Daoy (cell line): ENCODE data around the gene BMP2K. TPM values are rescaled to one million over a fixed set of nuclear protein-coding genes. Genes with fewer than 3 reads are reported as not detected.
A peak's percentile ranks its signal among the peaks of the same experiment; 100 is the strongest.

Experiments
- DNase-seq: peaks from one replicate; pipeline ENCODE4 v3.0.0-alpha.2; 2015; ENCODE audit warnings: low read depth
- total RNA-seq: library from RNA; depleted of rRNA; stranded (reverse); fragments of >200 nt; shearing (Covaris generic); gene quantifications from 2 replicates; pipeline ENCODE4 v1.2.3, GENCODE V29; 2014

The BMP2K gene
- total RNA-seq, 1 experiment from 2014 or later: 9.4 TPM

GRCh38 chr4:78764498-78764961 is 11.6 kb upstream of the BMP2K start:
- DNase-seq: peak; percentile 13

- no peak for DNase-seq
Observed at GRCh38 chr4:78765432-78766006, 10.6 kb upstream of the BMP2K start.

GRCh38 chr4:78766026-78766425 is 10.1 kb upstream of the BMP2K start:
- DNase-seq: no peak

GRCh38 chr4:78766650-78767049 is 9.5 kb upstream of the BMP2K start:
- no peak for DNase-seq

- DNase-seq: no peak
Observed at GRCh38 chr4:78767350-78767749, 8.8 kb upstream of the BMP2K start.

DNA sequence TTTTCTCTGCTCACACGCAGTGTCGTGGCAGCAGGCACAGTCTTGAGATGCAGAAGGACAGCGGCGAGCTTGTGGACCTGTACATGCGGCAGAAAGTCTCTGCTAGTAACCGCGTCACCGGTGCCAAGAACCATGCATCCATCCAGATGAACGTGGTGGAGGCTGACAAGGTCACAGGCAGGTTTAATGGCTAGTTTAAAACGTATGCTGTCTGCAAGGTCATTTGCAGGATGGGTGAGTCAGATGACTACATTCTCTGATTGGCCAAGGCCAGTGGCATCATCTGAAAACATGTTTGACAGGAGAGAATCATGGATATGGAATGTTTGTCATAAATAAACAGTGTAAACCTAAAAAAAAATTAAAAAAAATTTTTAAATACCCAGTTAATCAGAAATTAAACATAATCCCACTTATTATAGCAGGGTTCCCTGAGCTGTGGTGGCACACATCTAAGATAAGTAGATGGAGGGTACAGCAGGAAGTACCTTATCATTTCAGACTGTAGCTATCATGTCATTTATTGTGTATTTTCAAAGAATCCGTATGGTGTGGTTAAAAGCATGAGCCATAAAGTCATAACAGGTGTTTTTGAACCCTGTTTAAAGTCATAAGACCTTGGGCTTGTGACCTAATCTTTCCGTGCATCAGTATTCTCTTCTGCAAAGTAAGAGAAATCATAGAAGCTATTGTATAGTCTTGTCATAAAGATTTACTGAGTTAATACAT is 7.5 kb upstream of the BMP2K start:
- DNase-seq: no peak

- no peak for DNase-seq
Observed at GRCh38 chr4:78770091-78770642, 6.0 kb upstream of the BMP2K start.

GRCh38 chr4:78772526-78773091 is 3.5 kb upstream of the BMP2K start:
- no peak for DNase-seq

- DNase-seq: no peak
Observed at GRCh38 chr4:78774417-78774816, 1.7 kb upstream of the BMP2K start.

GRCh38 chr4:78775303-78776078 is 659 bp upstream of the BMP2K start:
- peak; percentile 80 for DNase-seq

- peak; percentile 65 for DNase-seq
Observed at GRCh38 chr4:78776729-78777575, 802 bp downstream of the BMP2K start.

DNA sequence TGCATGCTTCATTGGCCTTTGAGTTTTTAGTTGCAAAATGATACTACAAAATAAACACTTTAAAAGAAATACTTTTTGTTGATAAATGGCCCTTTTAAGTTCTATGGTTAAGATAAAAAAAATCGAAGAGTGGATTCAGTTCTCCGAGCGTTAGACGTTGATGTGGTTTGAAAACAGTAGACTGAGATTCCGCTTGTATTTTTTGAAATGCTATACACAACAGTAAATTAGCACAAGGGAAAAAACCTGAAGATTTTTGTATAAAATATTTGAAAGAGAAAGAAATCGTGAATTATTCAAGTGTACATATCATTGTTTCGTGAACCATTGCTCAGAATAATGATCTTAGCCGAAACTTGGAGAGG is 1.4 kb downstream of the BMP2K start:
- DNase-seq: no peak

DNA sequence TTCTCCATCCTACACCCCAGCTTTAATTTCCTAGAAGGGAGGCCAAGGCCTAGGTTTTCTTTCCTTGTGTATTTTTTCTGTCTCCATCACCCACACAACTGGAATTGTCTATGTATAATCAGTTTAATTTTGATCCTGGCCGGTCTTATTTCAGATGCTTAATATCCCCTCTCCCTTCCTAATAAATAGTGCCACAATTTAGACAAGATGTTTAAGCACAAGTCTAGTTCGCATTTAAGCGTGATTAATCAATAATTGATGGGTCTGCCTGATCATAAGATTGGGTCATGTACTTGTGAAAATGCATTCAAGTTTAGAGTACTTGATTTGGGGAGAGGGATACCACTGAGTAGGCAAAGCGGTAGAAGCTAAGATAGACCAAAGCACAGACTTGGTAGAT is 2.4 kb downstream of the BMP2K start:
- no peak for DNase-seq

- no peak for DNase-seq
Observed at GRCh38 chr4:78779280-78779679, 3.1 kb downstream of the BMP2K start.

DNA sequence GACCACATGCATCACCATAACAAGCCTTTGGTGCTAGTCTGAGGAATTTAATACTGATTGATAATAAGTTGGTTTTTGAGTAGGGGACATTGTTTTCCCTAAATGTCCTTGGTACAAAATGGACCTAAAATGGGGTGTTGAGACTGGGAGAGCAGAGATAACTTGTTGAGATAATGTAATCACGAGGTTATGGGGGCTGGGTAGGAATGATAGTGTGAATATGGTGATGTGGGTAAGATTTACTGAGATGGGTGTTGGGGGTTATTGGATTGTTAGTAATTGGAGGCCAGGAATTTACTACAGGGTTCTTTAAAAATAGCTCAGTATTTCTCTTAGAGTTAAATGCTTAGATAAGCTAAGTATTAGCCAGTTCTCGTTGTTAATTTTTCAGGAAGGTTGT is 3.9 kb downstream of the BMP2K start:
- DNase-seq: no peak

- DNase-seq: no peak
Observed at GRCh38 chr4:78781139-78781538, 5.0 kb downstream of the BMP2K start.

- no peak for DNase-seq
Observed at GRCh38 chr4:78781924-78782323, 5.8 kb downstream of the BMP2K start.

DNA sequence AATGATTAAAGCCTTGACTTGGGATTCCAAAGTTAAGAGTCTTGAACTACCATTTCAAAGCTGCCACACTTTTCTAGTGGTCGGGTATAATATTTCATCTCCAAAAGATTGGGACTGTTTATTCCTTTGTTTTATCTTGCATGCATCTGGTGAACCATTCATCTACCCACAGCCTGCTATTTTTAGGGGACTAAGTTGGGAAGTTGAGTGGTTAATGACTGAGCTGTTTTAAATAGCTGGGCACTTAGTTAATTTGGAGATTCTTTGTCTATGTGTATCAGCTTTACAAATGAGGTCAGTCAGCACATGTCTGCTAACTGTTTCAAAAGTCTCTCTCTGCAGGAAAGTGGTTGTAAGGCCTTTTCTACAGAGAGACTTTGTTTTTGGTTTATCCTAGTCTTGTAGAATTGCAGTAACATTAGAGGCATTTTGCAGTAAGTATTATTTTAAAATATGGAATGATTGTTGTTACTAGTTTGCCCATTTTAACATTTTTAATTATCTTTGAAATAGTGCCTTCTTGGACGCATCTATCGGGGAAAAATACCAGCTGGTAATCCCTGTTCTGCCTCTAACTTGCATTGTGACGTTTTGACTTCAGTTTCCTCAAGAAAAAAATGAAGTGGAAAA is 8.2 kb downstream of the BMP2K start:
- peak; percentile 17 for DNase-seq

- no peak for DNase-seq
Observed at GRCh38 chr4:78787392-78788006, 11.3 kb downstream of the BMP2K start.
